Left lung (tissue), 10 donors: Measurements from ENCODE around the gene SIRPA. TPM values are rescaled to one million over a fixed set of nuclear protein-coding genes. Genes with fewer than 3 reads are reported as not detected.

Source experiments
- ATAC-seq: fragments of 200-7000 bp; cut with Tn5 transposase; one replicate; pipeline ENCODE4 v1.9.1; 2020; ENCODE audit warnings: moderate library complexity
- DNase-seq, 4 donors: peaks; one replicate each; pipeline ENCODE4 v3.0.0-alpha.2; 2013 to 2020
- H3K27ac ChIP-seq, 2 donors: fragments of 200-600 bp; sonication (generic) in 1 of 2; one replicate each; pipeline versions ENCODE4 v1.5.0 to v1.8.0; 2020 to 2021
- H3K27me3 ChIP-seq, 2 donors: fragments of 200-600 bp; sonication (generic) in 1 of 2; one replicate each; pipeline versions ENCODE4 v1.5.0 to v1.8.0; 2020 to 2021
- H3K36me3 ChIP-seq, 2 donors: fragments of 200-600 bp; sonication (generic) in 1 of 2; one replicate each; pipeline versions ENCODE4 v1.5.0 to v1.8.0; 2020 to 2021
- H3K4me1 ChIP-seq, 2 donors: fragments of 200-600 bp; one replicate each; pipeline ENCODE4 v1.8.0; 2021
- H3K4me3 ChIP-seq, 2 donors: fragments of 200-600 bp; sonication (generic) in 1 of 2; one replicate each; pipeline versions ENCODE4 v1.5.0 to v1.8.0; 2020 to 2021; ENCODE audit warnings: mild to moderate bottlenecking in 1 of 2
- H3K9me3 ChIP-seq, 2 donors: fragments of 200-600 bp; sonication (generic) in 1 of 2; one replicate each; pipeline versions ENCODE4 v1.5.0 to v1.8.0; 2020 to 2021
- intact Hi-C, 2 donors: fragments of 100-400 bp; cut with DNase I; formaldehyde crosslinking; loops; one replicate each; pipeline versions ENCODE4 v1.11.2 to v1.14.2; 2022
- polyA plus RNA-seq, 6 donors: library from polyadenylated mRNA; unstranded; fragments of 120-200 nt; gene quantifications; one replicate each; pipeline ENCODE4 v1.2.1, GENCODE V29; 2013; ENCODE audit not compliant: insufficient read length in 6 of 6
- total RNA-seq, 2 donors: library from RNA; stranded (reverse); fragmentation: NEBNext Ultra II Directional; extraction: Animal tissue kit (Norgen Biotek cat#: 25700); gene quantifications; one replicate each; pipeline ENCODE4 v1.2.1, GENCODE V29; 2021
- TF ChIP-seq, protein P1 (sequence below), 2 donors: fragments of 200-600 bp; sonication (generic) in 1 of 2; IDR thresholded peaks; one replicate each; pipeline versions ENCODE4 v1.5.0 to v1.8.0; 2021; ENCODE audit warnings: antibody characterized with exemption in 2 of 2
- donor health status: DM: no; HTN: yes; CAD: no.
- donor health status: DM: no; HTN: no; CAD: no.

SIRPA gene
- total and polyA plus RNA-seq, 8 donors = 9.8 to 102 (median 12.4) TPM

- TF ChIP-seq, protein P1, sequence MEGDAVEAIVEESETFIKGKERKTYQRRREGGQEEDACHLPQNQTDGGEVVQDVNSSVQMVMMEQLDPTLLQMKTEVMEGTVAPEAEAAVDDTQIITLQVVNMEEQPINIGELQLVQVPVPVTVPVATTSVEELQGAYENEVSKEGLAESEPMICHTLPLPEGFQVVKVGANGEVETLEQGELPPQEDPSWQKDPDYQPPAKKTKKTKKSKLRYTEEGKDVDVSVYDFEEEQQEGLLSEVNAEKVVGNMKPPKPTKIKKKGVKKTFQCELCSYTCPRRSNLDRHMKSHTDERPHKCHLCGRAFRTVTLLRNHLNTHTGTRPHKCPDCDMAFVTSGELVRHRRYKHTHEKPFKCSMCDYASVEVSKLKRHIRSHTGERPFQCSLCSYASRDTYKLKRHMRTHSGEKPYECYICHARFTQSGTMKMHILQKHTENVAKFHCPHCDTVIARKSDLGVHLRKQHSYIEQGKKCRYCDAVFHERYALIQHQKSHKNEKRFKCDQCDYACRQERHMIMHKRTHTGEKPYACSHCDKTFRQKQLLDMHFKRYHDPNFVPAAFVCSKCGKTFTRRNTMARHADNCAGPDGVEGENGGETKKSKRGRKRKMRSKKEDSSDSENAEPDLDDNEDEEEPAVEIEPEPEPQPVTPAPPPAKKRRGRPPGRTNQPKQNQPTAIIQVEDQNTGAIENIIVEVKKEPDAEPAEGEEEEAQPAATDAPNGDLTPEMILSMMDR (IDR thresholded peaks at IDR 0.05) = no peak
- H3K4me1 ChIP-seq = peaks cover 10 to 50% of the 10 kb centered on the region in 2 donors
- DNase-seq (peak in 1 of 4 donors; percentile 47), ATAC-seq (peak; percentile 4)
- intact Hi-C loops = no loop called here
- H3K27ac ChIP-seq = peak overlapping the region; percentile 84 to 98
- H3K27me3 ChIP-seq = peaks cover 9 to 87% of the 10 kb centered on the region in 2 donors
- H3K9me3 ChIP-seq = no peaks in the 10 kb centered on the region
- H3K36me3 ChIP-seq = peaks cover 0 to 17% of the 10 kb centered on the region in 2 donors
- H3K4me3 ChIP-seq = peak overlapping the region in 1 of 2 donors; percentile 62
Observed at GRCh38 chr20:1897965-1898464, 2.8 kb downstream of the SIRPA start.

GRCh38 chr20:1898482-1899240 is 3.5 kb downstream of the SIRPA start:
- intact Hi-C loops = no loop called here
- no peaks in the 10 kb centered on the region for H3K9me3 ChIP-seq
- peak overlapping the region in 1 of 2 donors; percentile 62 for H3K4me3 ChIP-seq
- peaks cover 10 to 43% of the 10 kb centered on the region in 2 donors for H3K4me1 ChIP-seq
- H3K36me3 ChIP-seq = peaks cover 0 to 17% of the 10 kb centered on the region in 2 donors
- ATAC-seq = no peak
- TF ChIP-seq, protein P1 (IDR thresholded peaks at IDR 0.05) = no peak
- H3K27me3 ChIP-seq = peaks cover 9 to 87% of the 10 kb centered on the region in 2 donors
- peak overlapping the region; percentile 84 to 98 for H3K27ac ChIP-seq
- no peak for DNase-seq

DNA sequence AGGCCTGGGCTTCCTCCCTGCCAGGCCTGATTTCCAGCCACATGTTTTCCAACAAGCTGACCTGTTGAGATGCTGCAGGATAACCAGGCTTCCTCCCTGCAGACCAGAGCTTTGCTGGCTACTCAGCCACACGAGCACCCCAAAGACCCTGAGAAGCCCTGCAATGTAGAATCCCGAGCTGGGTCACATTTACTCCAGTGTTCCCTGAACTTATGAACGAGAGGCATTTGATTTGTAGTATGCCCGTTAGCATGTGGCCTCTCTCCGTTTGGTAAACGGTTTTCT is 4.0 kb downstream of the SIRPA start:
- ATAC-seq (no peak), DNase-seq (no peak)
- no peaks in the 10 kb centered on the region for H3K9me3 ChIP-seq
- peaks cover 10 to 41% of the 10 kb centered on the region in 2 donors for H3K4me1 ChIP-seq
- peaks cover 9 to 87% of the 10 kb centered on the region in 2 donors for H3K27me3 ChIP-seq
- H3K27ac ChIP-seq = peak overlapping the region in 1 of 2 donors; percentile 98
- intact Hi-C loops = no loop called here
- TF ChIP-seq, protein P1 (IDR thresholded peaks at IDR 0.05) = no peak
- no peak overlapping the region for H3K4me3 ChIP-seq
- peaks cover 0 to 19% of the 10 kb centered on the region in 2 donors for H3K36me3 ChIP-seq

GRCh38 chr20:1900321-1900801 is 5.2 kb downstream of the SIRPA start:
- ATAC-seq = peak; percentile 46

DNA sequence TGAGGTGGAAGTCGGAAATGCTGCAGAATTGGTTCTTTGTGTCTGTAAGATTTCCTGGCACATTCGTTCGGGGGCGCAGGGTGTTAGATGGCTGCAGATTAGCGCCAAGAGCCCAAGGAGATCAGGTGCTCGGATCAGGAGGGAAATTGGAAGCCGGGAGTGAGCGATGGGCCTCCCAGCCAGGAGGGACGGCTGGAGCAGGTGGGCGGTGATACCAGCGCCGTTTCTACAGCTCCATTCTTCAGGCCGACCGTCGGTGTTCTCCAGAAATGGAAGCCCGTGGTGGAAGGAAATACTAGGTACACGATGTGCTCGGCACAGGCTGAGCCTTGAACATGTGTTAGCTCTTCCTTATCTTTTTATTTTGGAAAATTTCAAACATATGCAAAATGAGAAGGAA is 6.5 kb downstream of the SIRPA start:
- ATAC-seq (no peak), DNase-seq (no peak)
- Histone ChIP-seq H3K27me3 (peaks cover 0 to 71% of the 10 kb centered on the region in 2 donors), H3K27ac (no peak overlapping the region), H3K4me1 (peaks cover 10 to 45% of the 10 kb centered on the region in 2 donors), H3K4me3 (no peak overlapping the region), H3K9me3 (no peaks in the 10 kb centered on the region), H3K36me3 (peaks cover 0 to 43% of the 10 kb centered on the region in 2 donors)
- intact Hi-C loops = no loop called here
- TF ChIP-seq, protein P1 (IDR thresholded peaks at IDR 0.05) = no peak

More at GRCh38 chr20:1900321-1900801, 5.2 kb downstream of the SIRPA start:
- intact Hi-C loops = no loop called here
- peaks cover 0 to 30% of the 10 kb centered on the region in 2 donors for H3K36me3 ChIP-seq
- H3K9me3 ChIP-seq = no peaks in the 10 kb centered on the region
- H3K4me3 ChIP-seq = no peak overlapping the region
- peak overlapping the region; percentile 15 to 20 for H3K27ac ChIP-seq
- H3K27me3 ChIP-seq = peaks cover 7 to 85% of the 10 kb centered on the region in 2 donors
- peaks cover 10 to 41% of the 10 kb centered on the region in 2 donors for H3K4me1 ChIP-seq
- TF ChIP-seq, protein P1 (IDR thresholded peaks at IDR 0.05) = no peak
- peak in 2 of 4 donors; percentile 47 to 50 for DNase-seq
